DOHH2 (cell line): ENCODE results near the gene CNTNAP2.

Source experiments
- CTCF ChIP-seq: fragments of 200-600 bp; sonication (generic); IDR thresholded peaks from one replicate; pipeline ENCODE4 v1.5.1; 2014; ENCODE audit warnings: antibody characterized with exemption, mild to moderate bottlenecking, low read depth, low read length; ENCODE audit not compliant: poor library complexity, severe bottlenecking
- EZH2phosphoT487 ChIP-seq: fragments of 200-600 bp; sonication (generic); IDR thresholded peaks from 2 replicates; pipeline ENCODE4 v1.6.1; 2017; ENCODE audit warnings: borderline replicate concordance, mild to moderate bottlenecking, antibody characterized with exemption, low read length, moderate library complexity, mixed read lengths

GRCh38 chr7:148060724-148061123 lies 1944.1 kb downstream of the CNTNAP2 start:
- TF ChIP-seq CTCF (no peak), EZH2phosphoT487 (no peak)
